T1000 (cell line): ENCODE data around the gene ITPR2.
A peak's percentile ranks its signal among the peaks of the same experiment; 100 is the strongest.
"Not testable (repeated sequence)": the region's sequence is repeated elsewhere in the genome, so short reads cannot be mapped to it uniquely, and the experiment has no call there.

ENCODE experiments used
- DNase-seq: peaks from one replicate; lab custom pipeline; 2025; ENCODE audit warnings: mixed read lengths; lab: John Stamatoyannopoulos, UW

The ITPR2 gene

GRCh38 chr12:26755362-26755761 is 77.6 kb downstream of the ITPR2 start:
- not testable (repeated sequence) for DNase-seq

- DNase-seq = no peak
Observed at GRCh38 chr12:26754148-26754547, 78.8 kb downstream of the ITPR2 start.

GRCh38 chr12:26751179-26751578 is 81.8 kb downstream of the ITPR2 start:
- no peak for DNase-seq

- no peak for DNase-seq
Observed at GRCh38 chr12:26750531-26751175, 82.3 kb downstream of the ITPR2 start.

- no peak for DNase-seq
Observed at GRCh38 chr12:26749781-26750180, 83.2 kb downstream of the ITPR2 start.

- DNase-seq = no peak
Observed at GRCh38 chr12:26748741-26749431, 84.1 kb downstream of the ITPR2 start.

- no peak for DNase-seq
Observed at GRCh38 chr12:26748412-26748740, 84.6 kb downstream of the ITPR2 start.

- DNase-seq = peak; percentile 7
Observed at GRCh38 chr12:26746121-26746714, 86.8 kb downstream of the ITPR2 start.

GRCh38 chr12:26744697-26745440 is 88.1 kb downstream of the ITPR2 start:
- no peak for DNase-seq

- DNase-seq = no peak
Observed at GRCh38 chr12:26744042-26744626, 88.9 kb downstream of the ITPR2 start.

GRCh38 chr12:26741584-26742227 is 91.3 kb downstream of the ITPR2 start:
- no peak for DNase-seq

GRCh38 chr12:26740991-26741390 is 92.0 kb downstream of the ITPR2 start:
- DNase-seq = no peak

GRCh38 chr12:26740348-26740747 is 92.6 kb downstream of the ITPR2 start:
- DNase-seq = no peak

GRCh38 chr12:26737487-26738030 is 95.4 kb downstream of the ITPR2 start:
- no peak for DNase-seq

- peak; percentile 8 for DNase-seq
Observed at GRCh38 chr12:26736563-26737486, 96.2 kb downstream of the ITPR2 start.

- no peak for DNase-seq
Observed at GRCh38 chr12:26735249-26735639, 97.8 kb downstream of the ITPR2 start.

- no peak for DNase-seq
Observed at GRCh38 chr12:26734510-26735248, 98.3 kb downstream of the ITPR2 start.

GRCh38 chr12:26732005-26732908 is 100.7 kb downstream of the ITPR2 start:
- no peak for DNase-seq
